ENCODE measurements around the gene PARN. TPM values are rescaled to one million over a fixed set of nuclear protein-coding genes. Genes with fewer than 3 reads are reported as not detected.
"Not testable (repeated sequence)": the region's sequence is repeated elsewhere in the genome, so short reads cannot be mapped to it uniquely, and the experiment has no call there.

PARN gene
- total and polyA plus RNA-seq, 9 of the 15 experiments (the other 6 are each of a cell fraction or from before 2014, with no cell fraction given): 9.6 to 51.3 (median 40.4) TPM

DNA sequence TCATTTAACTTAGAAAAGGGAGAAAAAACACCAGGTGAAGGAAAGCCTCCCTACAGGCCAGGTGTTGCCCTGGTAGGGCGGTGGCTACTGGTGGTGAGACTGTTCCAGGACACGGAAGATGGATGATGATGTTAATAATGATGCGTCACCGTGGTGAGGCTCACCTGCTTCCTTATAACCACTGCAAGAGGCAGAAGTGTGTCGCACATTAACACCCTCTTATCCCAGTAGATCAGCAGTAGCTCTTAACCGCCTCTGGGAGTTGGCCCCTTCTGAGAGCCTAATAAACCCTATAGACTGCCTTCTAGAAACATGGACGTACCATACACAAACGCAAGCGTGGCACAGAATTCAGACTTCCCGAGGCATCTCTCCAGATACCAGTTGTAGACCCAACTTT is 10.5 kb upstream of the PARN start:
- Histone ChIP-seq H3K27ac (ENCODE audit: extremely low read depth, low read depth, low read length) (no peak overlapping the region), H3K9me3 (replicated peaks; ENCODE audit: control insufficient read depth, insufficient read depth, low read depth, low read length) (no peaks in the 10 kb centered on the region), H3K9ac (ENCODE audit: insufficient read depth in 1 of 2, low read depth in 2 of 2, low read length in 2 of 2) (no peak overlapping the region), H2AFZ (ENCODE audit: low read depth, low read length) (no peak overlapping the region), H3K4me2 (ENCODE audit: insufficient read depth, low read length) (no peak overlapping the region), H3K4me3 (no peak overlapping the region), H4K20me1 (replicated peaks; ENCODE audit: control insufficient read depth, insufficient read depth, low read length) (no peaks in the 10 kb centered on the region; the same call in 1 of the 2 replicates), H3K27me3 (ENCODE audit: control insufficient read depth in 2 of 2, insufficient read depth in 2 of 2, low read length in 2 of 2) (no peaks in the 10 kb centered on the region), H3K4me1 (replicated peaks in 1 of 2; ENCODE audit: control insufficient read depth in 2 of 2, insufficient read depth in 2 of 2, low read length in 2 of 2) (no peaks in the 10 kb centered on the region), H3K9me1 (ENCODE audit: control insufficient read depth, insufficient read depth, low read length) (no peaks in the 10 kb centered on the region), H3K79me2 (ENCODE audit: control insufficient read depth, insufficient read depth, low read length) (peaks cover 77% of the 10 kb centered on the region), H3K36me3 (ENCODE audit: control insufficient read depth, insufficient read depth, low read length) (peaks cover 73% of the 10 kb centered on the region)
- POLR2A ChIA-PET: interaction anchor here (1.7 to 4.0 kb wide), 2 partner anchors 8 to 12 kb away, joined by 5 to 26 read pairs; partner anchors contain the start of gene BFAR
- CTCF ChIA-PET (ENCODE audit: low intra/inter-chr PET ratio): no interaction called here
- DNase-seq (ENCODE audit: extremely low read depth in 1 of 4, low spot score in 3 of 4) (no peak), FAIRE-seq (no peak), ATAC-seq (peak; percentile 58; the same call in 2 of the 3 replicates)
- TF ChIP-seq POLR2AphosphoS5 (IDR thresholded peaks at IDR 0.05; ENCODE audit: control insufficient read depth, insufficient read depth, low read depth, low read length): peak; percentile 16; the same call in 1 of the 2 replicates
- TF ChIP-seq PTRF (tag; IDR thresholded peaks at IDR 0.05): no peak
- no peak for TF ChIP-seq NR3C1 (CRISPR knock-in tag; IDR thresholded peaks at IDR 0.05)
- TF ChIP-seq ARHGAP35 (IDR thresholded peaks at IDR 0.05; ENCODE audit: partially characterized antibody): no peak
- no TSS peak for BruUV-seq (replicated peaks)
- in situ Hi-C loops (cut with MboI) (loop anchor here (25.0 kb wide), 1 partner anchor 1872 kb away; no protein-coding TSS in a partner anchor), intact Hi-C loops (cut with micrococcal nuclease) (no loop called here)
- WGBS (ENCODE audit: insufficient coverage, low coverage, missing lambda C conversion rate): 84% methylated on average over 10 of the region's 10 CpGs

DNA sequence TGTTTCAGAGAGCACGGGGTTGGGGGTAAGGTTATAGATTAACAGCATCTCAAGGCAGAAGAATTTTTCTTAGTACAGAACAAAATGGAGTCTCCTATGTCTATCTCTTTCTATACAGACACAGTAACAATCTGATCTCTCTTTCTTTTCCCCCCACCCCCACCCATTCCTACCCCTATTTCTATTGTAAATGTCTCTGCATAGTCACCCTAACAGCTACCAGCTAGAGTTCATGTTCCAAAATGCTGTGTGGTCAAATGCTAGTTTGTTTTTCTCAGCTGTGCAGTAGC is 6.8 kb upstream of the PARN start:
- H3K4me2 ChIP-seq (ENCODE audit: insufficient read depth, low read length); H3K27me3 ChIP-seq (ENCODE audit: control insufficient read depth in 2 of 2, insufficient read depth in 2 of 2, low read length in 2 of 2); ATAC-seq; H3K4me3 ChIP-seq; H3K27ac ChIP-seq (ENCODE audit: extremely low read depth, low read depth, low read length); H3K9me3 ChIP-seq (replicated peaks; ENCODE audit: control insufficient read depth, insufficient read depth, low read depth, low read length); H3K9me1 ChIP-seq (ENCODE audit: control insufficient read depth, insufficient read depth, low read length); intact Hi-C loops (cut with micrococcal nuclease); BruUV-seq (replicated peaks); CTCF ChIA-PET (ENCODE audit: low intra/inter-chr PET ratio); FAIRE-seq; H3K9ac ChIP-seq (ENCODE audit: insufficient read depth in 1 of 2, low read depth in 2 of 2, low read length in 2 of 2); H2AFZ ChIP-seq (ENCODE audit: low read depth, low read length); POLR2A ChIA-PET; DNase-seq (ENCODE audit: extremely low read depth in 1 of 4, low spot score in 3 of 4): not testable (repeated sequence)
- 20% methylated on average over 1 of the region's 1 CpG for WGBS (ENCODE audit: insufficient coverage, low coverage, missing lambda C conversion rate)
- in situ Hi-C loops (cut with MboI): loop anchor here (25.0 kb wide), 1 partner anchor 1875 kb away; no protein-coding TSS in a partner anchor
- peaks cover 59% of the 10 kb centered on the region for H3K36me3 ChIP-seq (ENCODE audit: control insufficient read depth, insufficient read depth, low read length)
- H3K79me2 ChIP-seq (ENCODE audit: control insufficient read depth, insufficient read depth, low read length): peaks cover 96% of the 10 kb centered on the region
- TF ChIP-seq, protein P1, sequence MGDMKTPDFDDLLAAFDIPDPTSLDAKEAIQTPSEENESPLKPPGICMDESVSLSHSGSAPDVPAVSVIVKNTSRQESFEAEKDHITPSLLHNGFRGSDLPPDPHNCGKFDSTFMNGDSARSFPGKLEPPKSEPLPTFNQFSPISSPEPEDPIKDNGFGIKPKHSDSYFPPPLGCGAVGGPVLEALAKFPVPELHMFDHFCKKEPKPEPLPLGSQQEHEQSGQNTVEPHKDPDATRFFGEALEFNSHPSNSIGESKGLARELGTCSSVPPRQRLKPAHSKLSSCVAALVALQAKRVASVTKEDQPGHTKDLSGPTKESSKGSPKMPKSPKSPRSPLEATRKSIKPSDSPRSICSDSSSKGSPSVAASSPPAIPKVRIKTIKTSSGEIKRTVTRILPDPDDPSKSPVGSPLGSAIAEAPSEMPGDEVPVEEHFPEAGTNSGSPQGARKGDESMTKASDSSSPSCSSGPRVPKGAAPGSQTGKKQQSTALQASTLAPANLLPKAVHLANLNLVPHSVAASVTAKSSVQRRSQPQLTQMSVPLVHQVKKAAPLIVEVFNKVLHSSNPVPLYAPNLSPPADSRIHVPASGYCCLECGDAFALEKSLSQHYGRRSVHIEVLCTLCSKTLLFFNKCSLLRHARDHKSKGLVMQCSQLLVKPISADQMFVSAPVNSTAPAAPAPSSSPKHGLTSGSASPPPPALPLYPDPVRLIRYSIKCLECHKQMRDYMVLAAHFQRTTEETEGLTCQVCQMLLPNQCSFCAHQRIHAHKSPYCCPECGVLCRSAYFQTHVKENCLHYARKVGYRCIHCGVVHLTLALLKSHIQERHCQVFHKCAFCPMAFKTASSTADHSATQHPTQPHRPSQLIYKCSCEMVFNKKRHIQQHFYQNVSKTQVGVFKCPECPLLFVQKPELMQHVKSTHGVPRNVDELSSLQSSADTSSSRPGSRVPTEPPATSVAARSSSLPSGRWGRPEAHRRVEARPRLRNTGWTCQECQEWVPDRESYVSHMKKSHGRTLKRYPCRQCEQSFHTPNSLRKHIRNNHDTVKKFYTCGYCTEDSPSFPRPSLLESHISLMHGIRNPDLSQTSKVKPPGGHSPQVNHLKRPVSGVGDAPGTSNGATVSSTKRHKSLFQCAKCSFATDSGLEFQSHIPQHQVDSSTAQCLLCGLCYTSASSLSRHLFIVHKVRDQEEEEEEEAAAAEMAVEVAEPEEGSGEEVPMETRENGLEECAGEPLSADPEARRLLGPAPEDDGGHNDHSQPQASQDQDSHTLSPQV (IDR thresholded peaks at IDR 0.05): peak; percentile 61; the same call in 1 of the 2 replicates
- peaks cover 17% of the 10 kb centered on the region for H4K20me1 ChIP-seq (replicated peaks; ENCODE audit: control insufficient read depth, insufficient read depth, low read length)
- peaks cover 11 to 13% of the 10 kb centered on the region in 2 experiments; a peak in 4 of 5 replicates for H3K4me1 ChIP-seq (replicated peaks in 1 of 2; ENCODE audit: control insufficient read depth in 2 of 2, insufficient read depth in 2 of 2, low read length in 2 of 2)

All from K562 (cell line).